Ovary (tissue), 3 donors: ENCODE measurements around the gene NDUFS6.

Source experiments
- EP300 ChIP-seq: sonication (generic); formaldehyde crosslinking; IDR thresholded peaks from one replicate; pipeline ENCODE4 v1.6.1; 2017; ENCODE audit warnings: antibody characterized with exemption
- TF ChIP-seq, protein P1 (sequence below), 3 donors: fragments of 450-650 bp in 2 of 3; fragments of 200-600 bp in 1 of 3; IDR thresholded peaks; one replicate each; pipeline versions ENCODE4 v1.5.1 to v1.8.0; 2016 to 2022; ENCODE audit warnings: antibody characterized with exemption in 3 of 3, mild to moderate bottlenecking in 1 of 3
- donor health status: DM: no; HTN: no; CAD: no.

DNA sequence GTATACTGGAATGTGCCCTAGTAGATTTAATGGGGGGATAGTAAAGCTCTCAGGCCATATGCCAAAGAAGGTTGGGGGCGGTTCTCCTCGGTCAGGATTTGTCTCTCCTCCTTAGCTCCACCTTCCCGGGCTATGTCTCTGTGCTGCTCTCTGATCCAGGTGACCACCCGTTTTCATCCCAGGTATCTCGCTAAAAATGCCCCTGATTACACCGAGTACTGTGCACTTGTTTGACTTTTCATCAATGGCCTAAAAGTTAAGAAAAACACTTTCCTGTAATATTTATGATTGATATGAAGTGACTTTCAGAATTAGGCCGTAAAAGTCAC is 724 bp downstream of the NDUFS6 start:
- TF ChIP-seq EP300 = no peak
- TF ChIP-seq, protein P1, sequence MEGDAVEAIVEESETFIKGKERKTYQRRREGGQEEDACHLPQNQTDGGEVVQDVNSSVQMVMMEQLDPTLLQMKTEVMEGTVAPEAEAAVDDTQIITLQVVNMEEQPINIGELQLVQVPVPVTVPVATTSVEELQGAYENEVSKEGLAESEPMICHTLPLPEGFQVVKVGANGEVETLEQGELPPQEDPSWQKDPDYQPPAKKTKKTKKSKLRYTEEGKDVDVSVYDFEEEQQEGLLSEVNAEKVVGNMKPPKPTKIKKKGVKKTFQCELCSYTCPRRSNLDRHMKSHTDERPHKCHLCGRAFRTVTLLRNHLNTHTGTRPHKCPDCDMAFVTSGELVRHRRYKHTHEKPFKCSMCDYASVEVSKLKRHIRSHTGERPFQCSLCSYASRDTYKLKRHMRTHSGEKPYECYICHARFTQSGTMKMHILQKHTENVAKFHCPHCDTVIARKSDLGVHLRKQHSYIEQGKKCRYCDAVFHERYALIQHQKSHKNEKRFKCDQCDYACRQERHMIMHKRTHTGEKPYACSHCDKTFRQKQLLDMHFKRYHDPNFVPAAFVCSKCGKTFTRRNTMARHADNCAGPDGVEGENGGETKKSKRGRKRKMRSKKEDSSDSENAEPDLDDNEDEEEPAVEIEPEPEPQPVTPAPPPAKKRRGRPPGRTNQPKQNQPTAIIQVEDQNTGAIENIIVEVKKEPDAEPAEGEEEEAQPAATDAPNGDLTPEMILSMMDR (IDR thresholded peaks at IDR 0.05) = no peak
